COLO668 (cell line): ENCODE results near the gene OTUD1.

ENCODE experiments used
- DNase-seq: peaks from one replicate; lab custom pipeline; 2025; ENCODE audit not compliant: unreplicated experiment; lab: John Stamatoyannopoulos, UW

The OTUD1 gene

DNA sequence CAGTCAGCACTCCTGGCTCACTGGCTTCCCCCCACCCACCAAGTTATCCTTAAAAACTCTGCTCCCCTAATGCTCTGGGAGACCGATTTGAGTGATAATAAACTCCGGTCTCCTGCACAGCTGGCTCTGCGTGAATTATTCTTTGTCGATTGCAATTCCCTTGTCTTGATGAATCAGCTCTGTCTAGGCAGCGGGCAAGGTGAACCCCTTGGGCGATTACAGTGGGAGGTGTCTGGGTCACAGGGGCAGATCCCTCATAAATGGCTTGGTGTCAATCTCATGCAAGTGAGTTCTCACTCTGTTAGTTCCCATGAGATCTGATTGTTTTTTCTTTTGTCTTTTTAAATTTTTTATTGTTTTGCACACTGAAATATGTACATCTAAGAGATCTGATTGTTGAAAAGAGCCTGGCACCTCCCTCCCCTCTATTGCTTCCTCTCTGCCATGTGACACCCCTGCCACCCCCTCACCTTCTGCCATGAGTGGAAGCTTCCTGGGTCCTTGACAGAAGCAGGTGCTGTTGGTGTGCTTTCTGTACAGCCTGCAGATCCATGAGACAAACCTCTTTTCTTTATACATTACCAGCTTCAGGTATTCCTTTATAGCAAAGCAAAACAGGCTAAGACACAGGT is 20.5 kb downstream of the OTUD1 start:
- no peak for DNase-seq

DNA sequence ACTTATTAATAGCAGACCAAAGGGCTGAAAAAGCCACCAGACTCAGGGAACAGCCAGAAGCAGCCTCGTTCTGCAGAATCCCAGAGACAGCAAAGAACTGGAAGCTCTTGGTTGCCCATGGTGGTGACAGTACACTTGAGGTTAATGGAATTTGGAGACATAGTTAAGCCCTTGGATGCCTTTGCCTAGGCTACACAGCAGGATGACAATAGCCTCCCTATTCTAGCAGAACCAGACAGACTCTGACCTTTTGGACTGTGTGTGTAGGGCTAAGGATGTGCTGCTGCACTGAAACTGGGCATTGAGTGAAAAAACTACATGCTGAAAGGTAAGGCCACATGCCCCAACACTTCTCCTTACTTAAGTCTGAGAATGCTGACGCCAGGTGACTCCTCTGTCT is 22.7 kb downstream of the OTUD1 start:
- no peak for DNase-seq

DNA sequence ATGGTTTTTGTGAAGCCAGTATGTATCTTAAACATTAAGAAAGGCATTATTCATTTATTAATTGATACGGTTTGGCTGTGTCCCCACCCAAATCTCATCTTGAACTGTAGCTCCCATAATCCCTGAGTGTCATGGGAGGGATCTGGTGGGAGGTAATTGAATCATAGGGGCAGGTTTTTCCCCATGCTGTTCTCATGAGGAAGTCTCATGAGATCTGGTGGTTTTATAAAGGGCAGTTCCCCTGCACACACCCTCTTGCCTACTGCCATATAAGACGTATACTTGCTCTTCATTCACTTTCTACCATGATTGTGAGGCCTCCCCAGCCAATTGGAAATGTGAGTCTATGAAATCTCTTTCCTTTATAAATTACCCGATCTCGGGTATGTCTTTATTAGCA is 28.1 kb downstream of the OTUD1 start:
- DNase-seq: no peak

DNA sequence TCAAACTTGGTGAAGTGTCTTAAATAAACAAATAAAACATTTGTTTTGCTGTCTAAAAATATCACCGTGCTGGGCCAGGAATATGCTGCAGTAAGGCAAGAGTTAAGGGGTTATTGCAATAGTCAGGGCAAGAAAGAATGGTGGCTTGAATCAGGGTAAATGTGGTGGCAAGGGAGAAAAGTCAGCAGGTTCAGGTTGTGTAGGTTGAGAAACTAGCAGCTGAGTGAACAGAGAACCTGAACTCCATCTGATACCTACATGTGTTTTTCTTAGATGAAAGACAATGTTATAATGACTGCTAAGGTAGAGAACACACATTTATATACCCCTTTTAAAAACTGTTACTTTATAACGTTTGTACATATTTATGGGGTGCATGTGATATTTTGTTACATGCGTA is 28.7 kb downstream of the OTUD1 start:
- DNase-seq: no peak

DNA sequence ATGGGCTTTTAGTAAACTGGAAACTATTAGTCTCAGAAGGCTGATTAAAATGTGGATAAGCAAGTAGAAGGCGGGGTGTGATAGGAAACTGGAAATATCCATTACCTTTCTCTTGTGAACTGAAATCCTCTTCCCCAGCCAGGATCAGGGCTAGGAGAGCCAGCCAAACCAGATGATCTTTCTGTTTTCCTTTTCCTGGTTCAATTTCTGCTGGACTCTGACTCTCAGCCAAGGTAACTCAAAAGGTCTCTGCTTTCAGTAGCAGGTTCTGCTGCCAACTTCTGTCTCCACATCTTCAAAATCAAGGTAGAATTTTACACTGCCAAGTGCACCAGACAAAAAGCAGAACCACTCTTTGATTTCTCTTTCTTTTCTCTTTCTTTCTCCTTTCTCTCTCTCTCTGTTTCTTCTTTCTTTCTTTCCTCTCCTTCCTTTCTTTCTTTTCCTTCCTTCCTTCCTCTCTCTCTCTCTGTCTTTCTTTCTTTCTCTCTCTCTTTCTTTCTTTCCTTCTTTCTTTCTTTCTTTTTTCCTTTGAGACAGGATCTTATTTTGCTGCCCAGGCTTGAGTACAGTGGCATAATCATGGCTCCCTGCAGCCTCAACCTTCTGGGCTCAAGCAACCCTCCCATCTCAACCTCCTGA is 30.8 kb downstream of the OTUD1 start:
- no peak for DNase-seq

DNA sequence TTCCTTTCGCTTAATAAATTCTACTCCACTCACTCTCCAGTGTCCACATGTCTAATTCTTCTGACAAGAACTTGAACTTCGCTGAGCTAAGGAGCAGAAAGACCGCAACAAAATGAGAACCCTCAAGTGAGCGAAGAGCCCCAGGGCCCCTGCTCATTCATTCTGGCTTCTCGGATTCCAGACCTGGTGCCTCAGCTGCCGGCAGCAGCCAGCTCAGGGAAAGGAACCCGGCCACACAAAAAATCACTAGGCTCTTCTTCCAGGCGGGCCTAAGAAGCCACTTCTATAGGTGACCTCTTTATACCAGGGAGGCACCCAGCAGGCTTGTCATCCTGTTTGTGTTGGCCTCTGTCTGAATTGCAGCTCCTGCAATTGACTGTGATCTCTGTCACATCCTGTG is 33.3 kb downstream of the OTUD1 start:
- no peak for DNase-seq

DNA sequence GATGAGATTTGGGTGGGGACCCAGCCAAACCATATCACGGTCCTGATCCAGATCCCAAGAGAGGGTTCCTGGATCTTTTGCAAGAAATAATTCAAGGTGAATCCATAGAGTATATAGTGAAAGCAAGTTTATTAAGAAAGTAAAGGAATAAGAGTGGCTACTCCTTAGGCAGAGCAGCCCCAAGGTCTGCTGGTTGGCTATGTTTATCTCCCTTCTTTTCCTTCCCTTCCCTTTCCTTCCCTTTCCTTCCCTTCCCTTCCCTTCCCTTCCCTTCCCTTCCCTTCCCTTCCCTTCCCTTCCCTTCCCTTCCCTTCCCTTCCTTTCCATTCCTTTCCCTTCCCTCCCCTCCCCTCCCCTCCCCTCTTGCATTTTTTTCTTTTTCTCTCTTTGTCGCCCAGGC is 35.2 kb downstream of the OTUD1 start:
- DNase-seq: no peak

DNA sequence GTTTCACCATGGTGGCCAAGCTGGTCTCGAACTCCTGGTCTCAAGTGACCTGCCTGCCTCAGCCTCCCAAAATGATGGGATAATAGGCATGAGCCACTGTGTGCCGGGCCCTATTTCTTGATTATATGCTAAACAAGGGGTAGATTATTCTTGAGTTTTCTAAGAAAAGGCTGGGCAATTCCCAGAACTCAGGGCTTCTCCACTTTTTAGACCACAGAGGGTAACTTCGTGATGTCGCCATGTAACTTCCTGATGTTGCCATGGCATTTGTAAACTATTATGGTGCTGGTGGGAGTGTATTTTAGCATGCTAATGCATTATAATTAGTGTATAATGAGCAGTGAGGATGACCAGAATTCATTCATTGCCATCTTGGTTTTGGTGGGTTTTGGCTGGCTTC is 35.8 kb downstream of the OTUD1 start:
- no peak for DNase-seq

DNA sequence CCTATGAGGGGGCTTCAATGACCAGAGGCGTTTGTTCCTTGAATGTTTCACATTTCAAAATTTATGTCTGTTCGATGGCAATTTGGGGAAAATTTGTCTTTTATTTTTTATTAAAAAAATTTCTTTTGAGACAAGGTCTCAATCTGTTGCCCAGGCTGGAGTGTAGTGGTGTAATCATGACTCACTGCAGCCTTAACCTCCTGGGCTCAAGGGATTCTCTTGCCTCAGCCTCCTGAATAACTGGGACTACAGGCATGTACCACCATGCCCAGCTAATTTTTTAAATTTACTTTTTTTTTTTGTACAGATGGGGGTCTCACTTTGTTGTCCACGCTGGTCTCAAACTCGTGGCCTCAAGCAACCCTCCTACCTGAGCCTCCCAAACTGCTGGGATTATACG is 39.7 kb downstream of the OTUD1 start:
- no peak for DNase-seq

DNA sequence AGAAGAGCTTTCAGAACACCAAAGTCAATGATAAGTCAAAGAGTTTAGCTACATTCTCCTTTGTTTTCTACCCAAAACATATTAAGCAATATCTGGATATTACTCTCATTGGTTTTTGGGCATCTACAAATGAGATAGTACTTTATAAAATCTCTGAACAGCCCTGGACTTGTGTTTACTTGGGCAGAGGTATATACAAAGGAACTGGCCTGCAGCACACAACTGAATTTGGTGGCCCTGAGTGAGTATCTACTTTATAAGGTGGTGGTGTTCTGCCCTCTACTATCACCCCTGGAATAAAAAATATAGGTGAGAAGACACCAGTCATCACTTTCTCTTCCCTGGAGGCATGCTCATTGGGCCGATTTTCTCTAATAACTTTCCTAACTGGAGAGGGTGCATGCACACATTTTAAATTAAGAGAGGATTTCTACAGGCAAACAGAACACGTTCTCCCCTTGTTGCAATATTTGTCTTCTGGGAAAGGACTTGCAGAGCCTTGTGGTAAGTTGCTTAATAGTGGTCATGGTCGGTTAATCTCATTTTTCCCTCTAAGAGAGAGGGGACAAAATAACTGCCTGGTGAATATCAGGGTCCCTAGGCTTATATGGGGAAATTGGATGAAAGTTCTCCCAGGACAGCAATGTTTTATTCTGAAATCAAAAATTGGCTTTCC is 41.1 kb downstream of the OTUD1 start:
- no peak for DNase-seq

DNA sequence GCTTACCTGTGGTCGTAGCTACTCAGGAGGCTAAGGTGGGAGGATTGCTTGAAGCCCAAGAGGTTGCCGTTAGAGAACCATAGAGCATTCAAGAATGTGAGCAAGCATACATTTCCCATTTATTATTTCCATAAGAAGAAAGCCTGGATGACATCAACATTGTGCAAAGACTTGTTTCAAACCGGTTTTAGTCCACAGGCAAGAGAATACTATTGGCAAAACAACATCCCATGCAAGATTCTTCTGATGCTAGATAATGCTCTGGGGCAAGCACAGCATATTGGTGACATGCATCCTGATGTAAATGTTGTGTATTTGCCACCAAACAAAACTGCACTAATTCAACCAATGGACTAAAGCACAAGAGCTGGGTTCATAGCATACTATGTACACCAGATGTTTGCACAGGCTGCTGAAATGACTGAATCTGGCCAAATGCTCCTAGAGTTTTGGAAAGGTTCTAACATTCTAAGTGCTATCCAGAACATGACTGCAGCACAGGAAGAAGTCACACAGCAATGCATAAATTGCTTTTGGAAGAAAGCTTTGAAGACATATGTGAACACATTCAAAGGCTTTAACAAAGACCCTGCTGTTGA is 42.6 kb downstream of the OTUD1 start:
- no peak for DNase-seq

DNA sequence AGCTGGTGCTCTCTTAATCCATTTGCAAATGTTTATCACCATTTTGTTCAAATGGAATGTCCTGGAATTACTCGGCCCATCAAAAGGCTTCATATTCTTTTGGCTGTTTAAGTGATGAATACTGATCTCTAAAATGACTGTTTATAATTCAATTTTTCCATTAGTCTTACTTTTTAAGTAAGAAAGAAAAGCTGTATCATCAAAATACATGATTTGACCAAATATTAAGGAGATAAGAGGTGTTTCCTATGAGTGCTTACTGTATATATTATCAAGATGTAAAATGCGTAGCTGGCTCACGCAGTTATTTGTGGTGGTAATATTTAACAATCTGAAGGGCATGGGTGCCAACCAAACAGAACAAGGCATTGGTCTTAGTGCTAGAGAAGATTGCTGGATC is 51.2 kb downstream of the OTUD1 start:
- no peak for DNase-seq
